GM23338 (cell line): Measurements from ENCODE around the gene SCP2. TPM values are rescaled to one million over a fixed set of nuclear protein-coding genes. Genes with fewer than 3 reads are reported as not detected.

ENCODE experiments used
- ATAC-seq: fragments of 200-7000 bp; cut with Tn5 transposase; 3 replicates; pipeline ENCODE4 v1.9.1; 2020
- DNase-seq: peaks from one replicate; pipeline ENCODE4 v3.0.0-alpha.2; 2015; ENCODE audit warnings: low spot score
- H2AFZ ChIP-seq: fragments of 200-600 bp; sonication (generic); 2 replicates; pipeline ENCODE4 v1.8.0; 2016; ENCODE audit warnings: antibody characterized with exemption, mild to moderate bottlenecking, moderate library complexity
- H3F3A ChIP-seq: fragments of 200-600 bp; sonication (generic); replicated peaks from 2 replicates; pipeline ENCODE4 v1.8.0; 2017; ENCODE audit warnings: antibody characterized with exemption, mixed run types, low read depth
- H3K27ac ChIP-seq: fragments of 200-600 bp; sonication (generic); 2 replicates; pipeline ENCODE4 v1.6.1; 2016; ENCODE audit warnings: low read depth
- H3K27me3 ChIP-seq: fragments of 200-600 bp; sonication (generic); 2 replicates; pipeline ENCODE4 v1.8.0; 2016; ENCODE audit warnings: mild to moderate bottlenecking, mixed run types, moderate library complexity; ENCODE audit not compliant: insufficient read depth
- H3K36me3 ChIP-seq: fragments of 200-600 bp; sonication (generic); 2 replicates; pipeline ENCODE4 v1.8.0; 2016; ENCODE audit warnings: mild to moderate bottlenecking; ENCODE audit not compliant: insufficient read depth
- H3K4me1 ChIP-seq: fragments of 200-600 bp; sonication (generic); 2 replicates; pipeline ENCODE4 v1.8.0; 2016; ENCODE audit warnings: mild to moderate bottlenecking, moderate library complexity; ENCODE audit not compliant: insufficient read depth
- H3K4me2 ChIP-seq: fragments of 200-600 bp; sonication (generic); 2 replicates; pipeline ENCODE4 v1.7.1; 2017; ENCODE audit warnings: mixed run types
- H3K4me3 ChIP-seq: fragments of 200-600 bp; sonication (generic); 2 replicates; pipeline ENCODE4 v1.6.1; 2016; ENCODE audit warnings: mixed run types
- H3K79me2 ChIP-seq: fragments of 200-600 bp; sonication (generic); replicated peaks from 2 replicates; pipeline ENCODE4 v1.8.0; 2017; ENCODE audit warnings: mild to moderate bottlenecking; ENCODE audit not compliant: insufficient read depth
- H3K9me2 ChIP-seq: fragments of 200-600 bp; sonication (generic); 2 replicates; pipeline ENCODE4 v1.8.0; 2017; ENCODE audit not compliant: insufficient read depth
- H4K20me1 ChIP-seq: fragments of 200-600 bp; sonication (generic); replicated peaks from 2 replicates; pipeline ENCODE4 v1.8.0; 2017; ENCODE audit warnings: mild to moderate bottlenecking; ENCODE audit not compliant: insufficient read depth
- H3K27ac Mint-ChIP-seq: 2 replicates; pipeline ENCODE4 v1.8.0; 2020; ENCODE audit warnings: inconsistent platforms, mild to moderate bottlenecking, moderate library complexity, mixed read lengths
- H3K27me3 Mint-ChIP-seq: 3 replicates; pipeline ENCODE4 v1.8.0; 2022; ENCODE audit warnings: low read depth, mild to moderate bottlenecking, moderate library complexity, mixed read lengths, inconsistent platforms; ENCODE audit not compliant: insufficient read depth, poor library complexity
- H3K36me3 Mint-ChIP-seq: 3 replicates; pipeline ENCODE4 v1.8.0; 2021; ENCODE audit warnings: low read depth, mild to moderate bottlenecking, inconsistent platforms, moderate library complexity, mixed read lengths
- H3K4me1 Mint-ChIP-seq: 3 replicates; pipeline ENCODE4 v1.8.0; 2020; ENCODE audit warnings: mild to moderate bottlenecking, inconsistent platforms, mixed read lengths
- H3K4me3 Mint-ChIP-seq: 3 replicates; pipeline ENCODE4 v1.8.0; 2021; ENCODE audit warnings: moderate library complexity, mild to moderate bottlenecking, inconsistent platforms, mixed read lengths
- H3K9me3 Mint-ChIP-seq: 3 replicates; pipeline ENCODE4 v1.8.0; 2020; ENCODE audit warnings: moderate library complexity, mild to moderate bottlenecking, inconsistent platforms, mixed read lengths
- CREB1 ChIP-seq: fragments of 250-450 bp; sonication (Bioruptor Pico); IDR thresholded peaks from 2 replicates; pipeline ENCODE4 v1.5.0; 2020; ENCODE audit warnings: low read depth, mild to moderate bottlenecking, moderate library complexity
- EZH2 ChIP-seq: fragments of 200-600 bp; sonication (generic); IDR thresholded peaks from one replicate; pipeline ENCODE4 v1.8.0; 2017; ENCODE audit warnings: antibody characterized with exemption, mild to moderate bottlenecking, low read depth; ENCODE audit not compliant: unreplicated experiment
- EZH2phosphoT487 ChIP-seq: fragments of 200-600 bp; sonication (generic); IDR thresholded peaks from one replicate; pipeline ENCODE4 v1.8.1; 2018; ENCODE audit warnings: antibody characterized with exemption; ENCODE audit not compliant: unreplicated experiment
- JUNB ChIP-seq: IDR thresholded peaks from one replicate; pipeline ENCODE4 v1.6.1; 2016; ENCODE audit warnings: antibody characterized with exemption; ENCODE audit not compliant: unreplicated experiment
- POLR2AphosphoS5 ChIP-seq: IDR thresholded peaks from 2 replicates; pipeline ENCODE4 v1.6.1; 2016; ENCODE audit warnings: antibody characterized with exemption, low read depth
- STAT1 ChIP-seq: IDR thresholded peaks from one replicate; pipeline ENCODE4 v1.6.1; 2016; ENCODE audit warnings: antibody characterized with exemption; ENCODE audit not compliant: unreplicated experiment
- polyA plus RNA-seq: library from polyadenylated mRNA; unstranded; fragments of >200 nt; fragmentation: Nextera tagmentation; extraction: Ambion mirVana; gene quantifications from 2 replicates; pipeline ENCODE4 v1.2.1, GENCODE V29; 2016
- total RNA-seq: library from RNA; depleted of rRNA; stranded (reverse); fragments of >200 nt; shearing (Covaris generic); gene quantifications from 2 replicates; pipeline ENCODE4 v1.2.3, GENCODE V29; 2014
- TF ChIP-seq, protein P1 (sequence below): IDR thresholded peaks from one replicate; pipeline ENCODE4 v1.6.1; 2018; ENCODE audit warnings: antibody characterized with exemption; ENCODE audit not compliant: unreplicated experiment
- TF ChIP-seq, protein P2 (sequence below): IDR thresholded peaks from 2 replicates; pipeline ENCODE4 v1.6.1; 2016; ENCODE audit warnings: antibody characterized with exemption

The SCP2 gene
- total and polyA plus RNA-seq, 2 experiments from 2014 or later: 66.3 to 116 TPM

DNA sequence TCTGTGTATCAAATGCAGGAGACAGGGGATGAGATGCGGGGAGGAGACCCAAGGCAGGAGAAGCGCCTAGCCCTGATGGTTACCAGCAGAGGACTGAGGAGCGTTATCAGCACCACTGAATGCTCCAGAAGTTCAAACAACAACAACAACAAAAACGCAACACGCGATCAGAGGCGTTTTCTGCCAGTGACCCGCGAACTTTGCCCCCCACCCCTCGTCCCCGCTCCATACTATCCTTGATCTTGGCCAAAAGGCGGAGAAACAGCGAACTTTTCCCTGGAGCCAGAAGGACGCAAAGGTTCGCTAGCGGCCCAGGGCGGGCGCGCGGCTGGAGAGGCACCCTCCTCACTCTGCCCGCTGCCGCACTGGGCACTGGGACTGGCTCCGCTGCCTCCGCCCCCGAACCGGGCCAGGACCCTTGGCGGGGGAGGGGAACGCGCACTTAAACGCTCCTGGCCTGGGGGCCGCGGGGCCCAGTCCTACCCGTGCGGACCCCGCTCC lies 6.2 kb upstream of the SCP2 start:
- TF ChIP-seq EZH2phosphoT487 (no peak), EZH2 (peak; percentile 14)
- H3K27me3 ChIP-seq: peaks cover 42% of the 10 kb centered on the region
- H3K9me3 Mint-ChIP-seq: peaks cover 12% of the 10 kb centered on the region; the same call in 2 of the 3 replicates

DNA sequence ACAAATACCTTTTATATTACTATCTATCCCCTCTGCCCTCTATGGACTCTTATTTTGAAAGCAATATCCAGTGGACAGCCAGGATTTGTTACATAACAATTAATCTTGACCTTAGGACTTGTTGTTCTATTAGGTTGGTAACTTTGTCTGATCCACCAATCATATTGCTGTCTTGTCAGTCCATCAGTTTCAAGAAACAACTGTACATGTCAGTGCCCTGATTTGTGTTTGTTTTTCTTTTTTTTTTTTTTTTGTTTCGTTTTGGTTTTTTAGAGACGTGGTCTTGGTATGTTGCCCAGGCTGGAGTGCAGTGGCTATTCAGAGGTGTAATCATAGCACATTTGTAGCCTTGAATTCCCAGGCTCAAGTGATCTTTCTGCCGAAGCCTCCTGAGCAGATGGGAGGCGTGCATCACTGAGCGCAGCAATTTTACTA lies 1.5 kb upstream of the SCP2 start:
- no peaks in the 10 kb centered on the region for H3K36me3 ChIP-seq
- no peak overlapping the region for H3K4me3 ChIP-seq
- Mint-ChIP-seq H3K27me3 (peaks cover 59% of the 10 kb centered on the region), H3K4me1 (peaks cover 6% of the 10 kb centered on the region), H3K4me3 (no peak overlapping the region), H3K36me3 (no peaks in the 10 kb centered on the region; the same call in 2 of the 3 replicates), H3K27ac (no peak overlapping the region), H3K9me3 (peaks cover 2% of the 10 kb centered on the region; the same call in 1 of the 3 replicates)
- H4K20me1 ChIP-seq: no peaks in the 10 kb centered on the region
- H3K27ac ChIP-seq: no peak overlapping the region
- no peak overlapping the region for H3K4me2 ChIP-seq
- H2AFZ ChIP-seq: peak overlapping the region; percentile 16; the same call in 1 of the 2 replicates
- H3K9me2 ChIP-seq: no peaks in the 10 kb centered on the region
- H3K79me2 ChIP-seq: no peaks in the 10 kb centered on the region
- TF ChIP-seq, protein P1, sequence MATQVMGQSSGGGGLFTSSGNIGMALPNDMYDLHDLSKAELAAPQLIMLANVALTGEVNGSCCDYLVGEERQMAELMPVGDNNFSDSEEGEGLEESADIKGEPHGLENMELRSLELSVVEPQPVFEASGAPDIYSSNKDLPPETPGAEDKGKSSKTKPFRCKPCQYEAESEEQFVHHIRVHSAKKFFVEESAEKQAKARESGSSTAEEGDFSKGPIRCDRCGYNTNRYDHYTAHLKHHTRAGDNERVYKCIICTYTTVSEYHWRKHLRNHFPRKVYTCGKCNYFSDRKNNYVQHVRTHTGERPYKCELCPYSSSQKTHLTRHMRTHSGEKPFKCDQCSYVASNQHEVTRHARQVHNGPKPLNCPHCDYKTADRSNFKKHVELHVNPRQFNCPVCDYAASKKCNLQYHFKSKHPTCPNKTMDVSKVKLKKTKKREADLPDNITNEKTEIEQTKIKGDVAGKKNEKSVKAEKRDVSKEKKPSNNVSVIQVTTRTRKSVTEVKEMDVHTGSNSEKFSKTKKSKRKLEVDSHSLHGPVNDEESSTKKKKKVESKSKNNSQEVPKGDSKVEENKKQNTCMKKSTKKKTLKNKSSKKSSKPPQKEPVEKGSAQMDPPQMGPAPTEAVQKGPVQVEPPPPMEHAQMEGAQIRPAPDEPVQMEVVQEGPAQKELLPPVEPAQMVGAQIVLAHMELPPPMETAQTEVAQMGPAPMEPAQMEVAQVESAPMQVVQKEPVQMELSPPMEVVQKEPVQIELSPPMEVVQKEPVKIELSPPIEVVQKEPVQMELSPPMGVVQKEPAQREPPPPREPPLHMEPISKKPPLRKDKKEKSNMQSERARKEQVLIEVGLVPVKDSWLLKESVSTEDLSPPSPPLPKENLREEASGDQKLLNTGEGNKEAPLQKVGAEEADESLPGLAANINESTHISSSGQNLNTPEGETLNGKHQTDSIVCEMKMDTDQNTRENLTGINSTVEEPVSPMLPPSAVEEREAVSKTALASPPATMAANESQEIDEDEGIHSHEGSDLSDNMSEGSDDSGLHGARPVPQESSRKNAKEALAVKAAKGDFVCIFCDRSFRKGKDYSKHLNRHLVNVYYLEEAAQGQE: no peak
- 0 out of 2 replicates have a peak, but pooled peaks cover 5% of the 10 kb centered on the region for H3K4me1 ChIP-seq
- peaks cover 72% of the 10 kb centered on the region for H3K27me3 ChIP-seq
- H3F3A ChIP-seq: no peaks in the 10 kb centered on the region; the same call in 1 of the 2 replicates
- no peak for DNase-seq
- no peak for ATAC-seq

More for the DNA sequence above, 6.2 kb upstream of the SCP2 start:
- no peaks in the 10 kb centered on the region for H3K9me2 ChIP-seq
- peak; percentile 81 for ATAC-seq
- Mint-ChIP-seq H3K4me3 (peak overlapping the region; percentile 78), H3K4me1 (no peaks in the 10 kb centered on the region; the same call in 2 of the 3 replicates), H3K27ac (no peak overlapping the region), H3K27me3 (peaks cover 33% of the 10 kb centered on the region), H3K36me3 (peaks cover 7% of the 10 kb centered on the region; the same call in 2 of the 3 replicates)
- no peaks in the 10 kb centered on the region for H4K20me1 ChIP-seq
- peak overlapping the region; percentile 89 for H3K4me3 ChIP-seq
- H2AFZ ChIP-seq: peak overlapping the region; percentile 97
- H3K4me2 ChIP-seq: peak overlapping the region; percentile 92
- DNase-seq: peak; percentile 67
- H3K27ac ChIP-seq: no peak overlapping the region
- no peaks in the 10 kb centered on the region for H3K79me2 ChIP-seq
- H3F3A ChIP-seq: no peaks in the 10 kb centered on the region; the same call in 1 of the 2 replicates
- no peaks in the 10 kb centered on the region for H3K36me3 ChIP-seq
- 0 out of 2 replicates have a peak, but pooled peaks cover 5% of the 10 kb centered on the region for H3K4me1 ChIP-seq

DNA sequence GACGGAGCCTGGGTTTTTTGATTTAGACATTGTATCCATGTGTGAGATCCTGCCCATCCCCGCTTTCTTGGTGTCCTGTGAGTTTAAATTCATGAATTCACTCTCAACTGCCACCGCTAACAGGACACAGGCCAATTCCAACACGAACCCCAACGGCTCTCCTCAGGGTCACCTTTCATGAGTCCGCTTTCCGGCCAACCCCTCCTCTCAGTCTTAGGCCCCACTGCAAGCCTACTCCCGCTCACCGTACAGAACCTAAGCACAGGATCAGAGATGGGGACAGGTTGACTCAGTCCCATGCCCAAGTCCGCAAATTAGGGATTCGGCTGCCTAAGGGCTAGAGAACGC lies 238 bp upstream of the SCP2 start:
- Histone ChIP-seq H4K20me1 (no peaks in the 10 kb centered on the region), H3K36me3 (no peaks in the 10 kb centered on the region), H2AFZ (peak overlapping the region; percentile 100), H3F3A (no peaks in the 10 kb centered on the region), H3K27ac (no peak overlapping the region), H3K4me2 (peak overlapping the region; percentile 97), H3K79me2 (no peaks in the 10 kb centered on the region), H3K4me3 (peak overlapping the region; percentile 84), H3K9me2 (no peaks in the 10 kb centered on the region), H3K27me3 (peaks cover 61% of the 10 kb centered on the region), H3K4me1 (0 out of 2 replicates have a peak, but pooled peaks cover 5% of the 10 kb centered on the region)
- H3K9me3 Mint-ChIP-seq: peaks cover 2% of the 10 kb centered on the region; the same call in 1 of the 3 replicates
- ATAC-seq: no peak
- H3K4me1 Mint-ChIP-seq: peaks cover 6% of the 10 kb centered on the region
- H3K4me3 Mint-ChIP-seq: peak overlapping the region; percentile 74
- peaks cover 48% of the 10 kb centered on the region for H3K27me3 Mint-ChIP-seq
- no peak overlapping the region for H3K27ac Mint-ChIP-seq
- DNase-seq: no peak
- no peaks in the 10 kb centered on the region; the same call in 2 of the 3 replicates for H3K36me3 Mint-ChIP-seq
- TF ChIP-seq CREB1 (no peak), STAT1 (no peak), JUNB (no peak), EZH2 (no peak), POLR2AphosphoS5 (no peak)
- TF ChIP-seq, protein P2, sequence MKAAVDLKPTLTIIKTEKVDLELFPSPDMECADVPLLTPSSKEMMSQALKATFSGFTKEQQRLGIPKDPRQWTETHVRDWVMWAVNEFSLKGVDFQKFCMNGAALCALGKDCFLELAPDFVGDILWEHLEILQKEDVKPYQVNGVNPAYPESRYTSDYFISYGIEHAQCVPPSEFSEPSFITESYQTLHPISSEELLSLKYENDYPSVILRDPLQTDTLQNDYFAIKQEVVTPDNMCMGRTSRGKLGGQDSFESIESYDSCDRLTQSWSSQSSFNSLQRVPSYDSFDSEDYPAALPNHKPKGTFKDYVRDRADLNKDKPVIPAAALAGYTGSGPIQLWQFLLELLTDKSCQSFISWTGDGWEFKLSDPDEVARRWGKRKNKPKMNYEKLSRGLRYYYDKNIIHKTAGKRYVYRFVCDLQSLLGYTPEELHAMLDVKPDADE: no peak
